HFFc6 (cell line): ENCODE measurements around the gene ASB1. TPM values are rescaled to one million over a fixed set of nuclear protein-coding genes. Genes with fewer than 3 reads are reported as not detected.

Experiments used
- DNase-seq: peaks from one replicate; pipeline ENCODE4 v3.0.0-alpha.2; 2018
- H3K27ac Mint-ChIP-seq: 2 replicates; pipeline ENCODE4 v1.8.0; 2020; ENCODE audit warnings: mild to moderate bottlenecking, mixed read lengths
- H3K27me3 Mint-ChIP-seq: 2 replicates; pipeline ENCODE4 v1.8.0; 2021; ENCODE audit warnings: mild to moderate bottlenecking, moderate library complexity, mixed read lengths; ENCODE audit not compliant: insufficient read depth
- H3K36me3 Mint-ChIP-seq: 2 replicates; pipeline ENCODE4 v1.8.0; 2021; ENCODE audit warnings: low read depth, mixed read lengths
- H3K4me1 Mint-ChIP-seq: 2 replicates; pipeline ENCODE4 v1.8.0; 2020; ENCODE audit warnings: low read depth, mixed read lengths
- H3K4me3 Mint-ChIP-seq: 2 replicates; pipeline ENCODE4 v1.8.0; 2020; ENCODE audit warnings: mild to moderate bottlenecking, moderate library complexity, mixed read lengths
- H3K9me3 Mint-ChIP-seq: 2 replicates; pipeline ENCODE4 v1.8.0; 2020; ENCODE audit warnings: mild to moderate bottlenecking, mixed read lengths
- CTCF ChIP-seq: fragments of 200-600 bp; sonication (generic); IDR thresholded peaks from 2 replicates; pipeline ENCODE4 v1.5.0; 2021; ENCODE audit warnings: antibody characterized with exemption, mild to moderate bottlenecking
- total RNA-seq, 6 experiments: library from RNA; stranded (reverse); fragmentation: NEBNext Ultra II Directional; extraction: Animal tissue kit (Norgen Biotek cat#: 25700); gene quantifications; 2 replicates in 1 of 6; 3 replicates in 5 of 6; pipeline ENCODE4 v1.2.3, GENCODE V29; 2021

ASB1 gene
- total RNA-seq, 6 experiments from 2014 or later: 56.0 to 77.5 (median 74.4) TPM

- no peak for DNase-seq
- Mint-ChIP-seq H3K27ac (no peak overlapping the region), H3K27me3 (no peaks in the 10 kb centered on the region), H3K4me3 (no peak overlapping the region), H3K36me3 (peaks cover 16% of the 10 kb centered on the region), H3K4me1 (no peaks in the 10 kb centered on the region), H3K9me3 (no peaks in the 10 kb centered on the region)
- TF ChIP-seq CTCF: no peak
These were observed 20.3 kb upstream of the ASB1 start for GRCh38 chr2:238406221-238406997.

GRCh38 chr2:238406998-238407285 is 19.8 kb upstream of the ASB1 start:
- Mint-ChIP-seq H3K4me1 (no peaks in the 10 kb centered on the region), H3K4me3 (no peak overlapping the region), H3K9me3 (no peaks in the 10 kb centered on the region), H3K27me3 (no peaks in the 10 kb centered on the region), H3K36me3 (peaks cover 12% of the 10 kb centered on the region), H3K27ac (no peak overlapping the region)
- no peak for TF ChIP-seq CTCF
- DNase-seq: no peak

GRCh38 chr2:238407566-238407965 is 19.2 kb upstream of the ASB1 start:
- no peaks in the 10 kb centered on the region for H3K4me1 Mint-ChIP-seq
- no peak overlapping the region for H3K4me3 Mint-ChIP-seq
- DNase-seq: no peak
- TF ChIP-seq CTCF: no peak
- peaks cover 12% of the 10 kb centered on the region for H3K36me3 Mint-ChIP-seq
- H3K27me3 Mint-ChIP-seq: no peaks in the 10 kb centered on the region
- H3K27ac Mint-ChIP-seq: no peak overlapping the region
- no peaks in the 10 kb centered on the region for H3K9me3 Mint-ChIP-seq

GRCh38 chr2:238408615-238409340 is 17.9 kb upstream of the ASB1 start:
- TF ChIP-seq CTCF: no peak
- Mint-ChIP-seq H3K9me3 (no peaks in the 10 kb centered on the region), H3K27me3 (no peaks in the 10 kb centered on the region), H3K36me3 (peaks cover 8% of the 10 kb centered on the region), H3K27ac (no peak overlapping the region), H3K4me3 (no peak overlapping the region), H3K4me1 (no peaks in the 10 kb centered on the region)
- DNase-seq: no peak

GRCh38 chr2:238409341-238410199 is 17.2 kb upstream of the ASB1 start:
- H3K27ac Mint-ChIP-seq: no peak overlapping the region
- TF ChIP-seq CTCF: no peak
- no peaks in the 10 kb centered on the region for H3K9me3 Mint-ChIP-seq
- no peaks in the 10 kb centered on the region for H3K27me3 Mint-ChIP-seq
- no peak overlapping the region for H3K4me3 Mint-ChIP-seq
- 0 out of 2 replicates have a peak, but pooled peaks cover under 1% of the 10 kb centered on the region for H3K36me3 Mint-ChIP-seq
- H3K4me1 Mint-ChIP-seq: no peaks in the 10 kb centered on the region
- DNase-seq: no peak
